HG03280 (cell line): ENCODE data around the gene NDE1.

Experiments used
- ATAC-seq: cut with Tn5 transposase; IDR thresholded peaks from one replicate; pipeline ENCODE4 v1.9.1; 2021; ENCODE audit warnings: mild to moderate bottlenecking, moderate library complexity; ENCODE audit not compliant: unreplicated experiment

NDE1 gene

DNA sequence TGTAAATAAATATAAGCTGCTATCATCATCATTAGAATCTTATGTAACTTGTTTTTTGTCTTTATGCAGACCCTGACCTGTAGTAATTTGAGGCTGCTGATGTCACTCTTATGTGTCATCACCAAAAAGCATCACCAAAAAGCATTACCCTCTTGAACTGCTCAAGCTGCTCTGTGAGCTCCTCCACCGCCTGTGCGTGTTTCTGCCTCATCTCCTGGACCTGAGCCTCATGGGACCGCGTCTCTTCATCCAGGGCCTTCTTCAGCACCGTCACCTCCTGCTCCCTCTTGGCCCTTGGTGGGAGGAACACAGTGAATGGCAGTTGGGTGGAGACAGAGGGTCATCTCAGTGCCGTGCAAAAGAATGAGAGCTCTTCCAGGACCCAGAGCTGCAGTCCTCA is 82.4 kb downstream of the NDE1 start:
- no peak for ATAC-seq

DNA sequence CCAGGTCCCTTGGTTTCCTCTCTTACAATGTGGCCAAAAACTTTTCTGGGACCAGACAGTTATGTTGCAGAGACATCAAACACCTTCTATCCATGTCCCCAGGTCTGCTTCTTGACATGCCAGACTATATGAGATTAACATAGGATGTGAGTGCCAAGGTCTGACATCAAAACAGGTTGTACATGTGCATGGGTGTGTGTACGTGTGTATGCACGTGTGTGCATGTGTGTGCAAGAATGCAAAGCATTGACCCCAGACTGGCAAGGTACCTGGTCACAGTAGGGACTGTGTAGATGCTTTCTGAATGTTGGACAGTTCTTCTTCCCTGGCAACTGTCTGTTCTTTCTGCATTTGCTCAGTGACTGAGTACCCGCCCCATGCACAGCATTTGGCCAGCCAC is 85.6 kb downstream of the NDE1 start:
- no peak for ATAC-seq

DNA sequence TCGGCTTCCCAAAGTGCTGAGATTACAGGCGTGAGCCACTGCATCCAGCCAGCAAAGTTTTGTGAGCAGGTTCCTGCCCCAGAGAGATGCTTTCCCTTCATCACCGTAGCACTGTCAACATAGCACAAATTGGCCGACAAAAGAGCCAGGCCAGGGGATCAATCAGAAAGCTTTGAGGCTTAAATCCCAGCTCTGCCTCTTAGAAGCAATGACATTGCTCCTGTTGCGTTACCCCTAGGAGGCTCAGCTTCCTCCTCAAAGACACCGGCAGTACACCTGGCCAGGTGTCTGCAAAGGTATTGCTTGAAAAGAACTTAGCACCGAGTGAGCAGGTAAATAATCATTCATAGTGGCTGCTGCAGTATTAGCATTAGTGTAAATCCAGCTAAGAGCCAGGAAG is 86.5 kb downstream of the NDE1 start:
- ATAC-seq = no peak

DNA sequence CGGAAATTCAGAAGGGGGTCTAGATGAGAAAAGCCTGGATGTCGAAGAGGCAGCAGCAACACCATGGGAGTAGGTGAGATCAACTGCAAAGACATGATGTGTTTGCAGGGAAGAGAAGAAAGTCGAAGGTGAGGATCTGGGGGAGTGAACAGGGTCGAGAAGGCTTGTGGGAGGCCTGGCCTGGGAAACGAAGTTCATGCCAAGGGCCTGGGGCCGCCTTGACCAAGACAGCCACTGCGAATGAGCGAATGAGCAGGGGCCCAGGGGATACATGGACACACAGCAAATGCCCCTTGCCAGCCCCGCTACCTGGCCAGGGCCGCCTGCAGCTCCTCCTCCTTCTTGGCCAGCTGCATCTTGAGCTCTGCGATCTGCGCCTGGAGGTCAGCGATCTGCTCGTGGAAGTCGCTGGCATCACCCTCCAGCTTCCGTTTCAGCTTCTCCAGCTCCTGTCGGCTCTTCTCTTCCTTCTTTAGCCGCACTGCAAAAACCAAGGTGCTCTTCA is 87.1 kb downstream of the NDE1 start:
- ATAC-seq = no peak

DNA sequence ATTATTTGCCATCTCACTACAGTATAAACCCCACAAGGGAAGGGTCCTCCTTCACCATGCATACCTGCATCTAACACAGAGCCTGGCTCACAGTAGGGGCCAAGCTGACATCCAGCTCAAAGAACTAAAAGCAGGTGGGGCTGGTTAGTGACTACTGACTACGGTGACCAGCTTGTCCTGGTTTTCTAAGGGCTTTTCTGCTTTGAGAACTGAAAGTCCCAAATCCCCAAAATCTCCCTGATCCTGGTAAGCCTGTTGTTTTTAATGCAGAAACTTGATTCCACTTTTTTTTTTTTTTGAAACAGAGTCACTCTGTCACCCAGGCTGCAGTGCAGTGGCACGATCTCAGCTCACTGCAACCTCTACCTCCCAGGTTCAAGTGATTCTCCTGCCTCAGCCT is 89.4 kb downstream of the NDE1 start:
- no peak for ATAC-seq

DNA sequence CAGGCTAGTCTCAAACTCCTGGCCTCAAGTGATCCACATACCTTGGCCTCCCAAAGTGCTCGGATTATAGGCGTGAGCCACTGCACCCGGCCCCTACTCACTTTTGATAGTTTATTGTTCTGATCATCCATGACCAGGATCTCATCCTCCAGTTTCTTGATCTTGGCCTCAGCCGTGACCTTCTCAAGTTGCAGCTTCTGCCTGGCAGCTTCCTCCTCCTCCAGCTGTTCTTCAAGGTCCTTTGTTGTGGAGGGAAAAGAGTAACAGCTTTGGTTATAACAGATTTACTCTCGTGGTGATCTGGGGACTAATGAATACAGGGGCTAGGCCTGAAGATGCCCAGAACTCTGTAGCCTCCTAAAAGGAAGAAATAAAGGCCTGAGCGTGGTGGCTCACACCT is 89.9 kb downstream of the NDE1 start:
- no peak for ATAC-seq

DNA sequence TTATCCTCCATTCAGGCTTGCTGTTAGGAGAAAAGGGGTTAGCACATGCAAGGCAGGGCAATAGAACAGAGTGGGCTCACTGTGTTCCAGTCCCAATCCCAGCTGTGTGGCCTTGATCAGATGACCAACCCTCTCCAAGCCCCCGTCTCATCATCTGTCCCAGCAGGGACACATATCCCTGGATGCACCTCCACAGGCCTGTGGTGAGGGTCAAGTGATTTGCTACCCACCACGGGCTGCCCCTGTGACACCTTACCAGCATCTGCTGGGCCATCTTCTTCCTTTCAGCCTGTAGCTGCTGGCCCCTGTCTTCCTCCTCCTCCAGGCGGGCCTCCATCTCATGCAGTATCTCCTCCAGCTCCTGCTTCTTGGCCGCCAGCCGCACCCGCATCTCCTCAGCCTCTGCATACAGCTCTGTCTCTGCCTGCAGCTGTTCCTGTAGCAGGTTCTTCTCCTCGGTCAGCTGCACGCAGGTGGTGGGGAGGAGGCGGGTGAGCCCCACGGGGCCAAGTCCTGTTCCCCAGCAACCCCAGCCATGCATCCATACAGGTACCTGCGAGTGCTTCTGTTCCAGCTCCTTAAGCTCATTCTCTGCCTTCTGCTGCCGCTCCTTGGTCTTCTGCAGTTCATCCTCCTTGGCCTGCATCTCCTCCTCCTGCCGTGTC is 91.3 kb downstream of the NDE1 start:
- no peak for ATAC-seq

DNA sequence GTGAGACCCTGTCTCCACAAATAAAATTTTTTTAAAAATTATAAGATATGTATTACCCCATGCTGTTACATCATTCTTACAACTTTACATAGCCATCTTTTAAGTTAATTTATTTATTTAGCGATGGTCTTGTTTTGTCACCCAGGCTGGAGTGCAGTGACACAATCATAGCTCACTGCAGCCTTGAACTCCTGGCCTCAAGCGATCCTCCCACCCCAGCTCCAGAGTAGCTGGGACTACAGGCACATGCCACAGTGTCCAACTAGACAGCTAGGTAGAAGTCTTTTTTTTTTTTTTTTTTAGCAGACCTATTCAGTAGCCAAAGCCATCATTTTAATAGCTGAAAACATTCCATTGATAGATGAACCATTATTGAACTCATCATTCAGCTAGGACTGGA is 92.7 kb downstream of the NDE1 start:
- no peak for ATAC-seq

DNA sequence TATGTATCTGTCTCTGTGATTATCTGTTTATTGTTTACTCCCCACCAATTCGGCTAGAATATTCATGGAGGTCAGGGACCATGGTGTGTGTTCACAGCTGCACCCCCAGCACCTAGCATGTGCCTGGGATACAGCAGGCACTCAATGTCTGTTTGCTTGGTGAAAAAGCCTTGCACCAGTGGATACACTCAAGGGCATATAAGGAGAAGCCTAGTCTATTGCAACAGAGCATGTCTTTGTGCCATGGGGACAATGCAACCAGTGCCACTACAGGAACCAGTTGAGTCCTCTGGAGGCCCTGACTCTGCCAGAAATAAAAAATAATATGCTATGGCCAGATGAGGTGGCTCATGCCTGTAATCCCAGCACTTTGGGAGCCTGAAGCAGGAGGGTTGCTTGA is 93.6 kb downstream of the NDE1 start:
- no peak for ATAC-seq

DNA sequence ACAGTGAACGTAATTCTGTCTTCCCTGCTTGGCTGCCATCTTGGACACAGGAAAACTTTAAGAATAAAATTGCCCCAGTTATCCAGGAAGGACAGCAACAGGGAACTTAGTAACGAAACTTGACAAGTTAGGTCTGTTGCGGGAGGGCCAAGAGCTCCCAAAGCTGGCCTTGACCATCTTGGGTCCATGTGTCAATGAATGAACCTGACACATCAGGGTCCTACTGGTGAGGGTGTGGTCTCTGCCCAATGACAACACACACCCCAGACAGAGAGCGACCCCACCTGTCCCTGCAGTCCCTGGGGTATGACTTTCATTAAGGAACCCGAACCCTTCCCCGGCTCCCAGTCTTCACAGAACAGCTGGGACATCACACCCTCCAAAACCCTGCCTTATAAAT is 96.3 kb downstream of the NDE1 start:
- ATAC-seq = no peak

DNA sequence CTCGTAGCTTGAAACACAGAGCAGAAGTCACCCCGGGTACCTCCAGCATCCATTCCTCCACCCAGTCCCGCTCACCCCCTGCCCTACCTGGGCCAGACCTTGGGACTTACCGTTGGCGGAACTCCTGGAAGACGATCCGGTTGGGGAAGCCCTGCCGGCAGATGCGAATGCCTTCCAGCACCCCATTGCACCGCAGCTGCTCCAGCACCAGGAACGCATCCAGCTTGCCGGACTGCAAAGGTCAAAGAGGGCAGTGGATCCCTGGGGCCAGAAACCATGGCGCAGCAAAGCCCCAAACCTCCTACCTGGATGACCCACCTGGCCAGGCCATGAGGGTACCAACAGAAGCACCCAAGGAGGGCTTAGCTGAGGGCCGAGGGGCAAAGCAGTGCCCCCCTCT is 97.9 kb downstream of the NDE1 start:
- no peak for ATAC-seq

DNA sequence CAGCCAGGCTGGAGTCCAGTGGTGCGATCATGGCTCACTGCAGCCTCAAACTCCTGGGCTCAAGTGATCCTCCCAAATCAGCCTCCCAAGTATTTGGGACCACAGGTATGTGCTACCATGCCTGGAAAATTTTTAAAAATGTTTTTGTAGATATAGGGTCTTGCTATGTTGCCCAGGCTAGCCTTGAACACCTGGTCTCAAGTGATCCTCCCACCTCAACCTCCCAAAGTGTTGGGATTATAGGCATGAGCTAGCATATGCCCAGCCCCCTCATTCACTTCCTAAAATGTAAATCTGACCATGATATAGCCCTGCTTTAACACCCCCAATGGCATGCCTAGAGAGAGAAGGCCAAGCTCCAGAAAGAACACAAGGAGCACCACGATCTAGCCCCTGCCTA is 98.6 kb downstream of the NDE1 start:
- ATAC-seq = no peak

DNA sequence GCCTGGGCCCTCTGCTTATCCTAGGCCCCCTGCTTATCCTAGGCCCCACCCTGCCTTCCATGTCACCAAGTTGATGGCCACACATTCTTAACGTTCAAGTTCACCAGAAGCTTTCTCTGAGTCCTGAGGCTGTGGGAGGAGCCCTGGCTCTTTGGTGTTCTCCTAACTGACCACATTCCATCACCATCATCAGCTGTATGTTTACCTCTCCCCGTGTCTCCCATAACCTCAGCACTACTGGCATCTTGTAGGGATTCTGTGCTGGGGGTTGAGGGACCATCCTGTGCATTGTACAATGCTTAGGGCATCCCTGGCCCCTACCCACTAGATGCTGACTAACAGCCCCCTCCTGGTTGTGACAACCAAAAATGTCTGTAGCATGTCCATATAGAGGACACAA is 99.3 kb downstream of the NDE1 start:
- no peak for ATAC-seq

DNA sequence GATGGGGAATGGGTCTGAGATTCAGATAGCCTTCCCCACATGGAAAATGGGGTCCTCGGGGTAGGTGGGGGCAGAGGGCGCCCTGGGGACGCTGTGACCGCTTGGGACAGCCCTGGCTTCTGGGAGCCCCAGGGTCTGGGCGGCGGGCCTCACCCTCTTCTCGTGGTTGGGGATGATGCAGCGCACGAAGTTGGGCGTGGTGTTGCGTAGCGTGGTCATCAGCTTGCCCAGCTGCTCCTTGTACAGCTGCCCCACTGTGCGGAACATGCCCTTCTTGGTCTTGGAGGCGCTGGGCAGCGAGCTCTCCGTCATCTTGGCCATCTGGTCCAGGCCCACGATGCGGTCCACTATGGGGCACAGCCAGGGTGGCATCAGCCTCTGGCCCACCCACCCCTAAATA is 99.9 kb downstream of the NDE1 start:
- no peak for ATAC-seq

DNA sequence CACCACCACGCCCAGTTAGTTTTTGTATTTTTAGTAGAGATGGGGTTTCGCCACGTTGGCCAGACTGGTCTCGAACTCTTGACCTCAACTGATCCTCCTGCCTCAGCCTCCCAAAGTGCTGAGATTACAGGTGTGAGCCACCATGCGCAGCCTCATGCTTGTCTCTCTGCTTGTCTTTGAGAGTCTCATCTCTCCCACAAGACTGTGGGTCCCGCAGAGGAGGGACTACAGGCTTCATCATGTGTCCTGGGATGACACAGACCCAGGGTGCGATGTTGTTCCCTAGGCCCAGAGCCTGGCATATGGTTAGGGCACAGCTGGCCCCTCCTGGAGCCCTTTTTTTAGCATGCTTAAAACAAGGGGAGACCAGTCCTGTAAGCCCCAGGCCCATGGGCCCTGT is 101.9 kb downstream of the NDE1 start:
- no peak for ATAC-seq

DNA sequence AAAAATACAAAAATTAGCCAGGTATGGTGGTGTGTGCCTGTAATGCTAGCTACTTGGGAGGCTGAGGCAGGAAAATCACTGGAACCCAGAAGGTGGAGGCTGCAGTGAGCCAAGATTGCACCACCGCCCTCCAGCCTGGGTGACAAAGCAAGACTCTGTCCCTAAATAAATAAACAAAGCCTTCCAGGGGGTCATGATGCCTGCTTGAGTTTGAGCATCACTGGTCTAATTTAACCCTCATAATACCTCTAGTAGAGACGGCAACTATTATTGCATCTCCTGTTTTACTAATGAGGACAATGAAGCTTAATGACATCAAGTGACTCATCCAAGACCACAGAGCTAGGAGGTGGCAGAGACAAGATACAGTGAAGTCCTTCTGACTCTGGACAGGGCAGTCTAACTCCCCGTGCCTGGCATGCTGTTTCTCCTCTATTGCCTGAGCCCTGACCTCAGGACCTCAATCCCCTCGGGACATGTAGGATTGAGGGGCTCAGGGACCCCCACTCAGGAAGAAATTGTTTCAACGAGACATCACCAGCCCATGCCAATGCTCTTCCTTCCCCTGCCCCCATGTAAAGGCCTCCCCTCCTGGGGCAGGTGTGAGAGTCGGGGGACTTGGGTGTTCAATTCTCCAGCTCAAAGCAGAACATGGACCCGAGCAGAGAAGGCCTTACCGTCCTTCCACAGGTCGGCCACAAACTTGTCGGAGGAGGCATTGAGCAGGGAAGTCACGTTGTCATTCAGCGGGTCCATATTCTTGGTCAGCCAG is 102.9 kb downstream of the NDE1 start:
- ATAC-seq = no peak

DNA sequence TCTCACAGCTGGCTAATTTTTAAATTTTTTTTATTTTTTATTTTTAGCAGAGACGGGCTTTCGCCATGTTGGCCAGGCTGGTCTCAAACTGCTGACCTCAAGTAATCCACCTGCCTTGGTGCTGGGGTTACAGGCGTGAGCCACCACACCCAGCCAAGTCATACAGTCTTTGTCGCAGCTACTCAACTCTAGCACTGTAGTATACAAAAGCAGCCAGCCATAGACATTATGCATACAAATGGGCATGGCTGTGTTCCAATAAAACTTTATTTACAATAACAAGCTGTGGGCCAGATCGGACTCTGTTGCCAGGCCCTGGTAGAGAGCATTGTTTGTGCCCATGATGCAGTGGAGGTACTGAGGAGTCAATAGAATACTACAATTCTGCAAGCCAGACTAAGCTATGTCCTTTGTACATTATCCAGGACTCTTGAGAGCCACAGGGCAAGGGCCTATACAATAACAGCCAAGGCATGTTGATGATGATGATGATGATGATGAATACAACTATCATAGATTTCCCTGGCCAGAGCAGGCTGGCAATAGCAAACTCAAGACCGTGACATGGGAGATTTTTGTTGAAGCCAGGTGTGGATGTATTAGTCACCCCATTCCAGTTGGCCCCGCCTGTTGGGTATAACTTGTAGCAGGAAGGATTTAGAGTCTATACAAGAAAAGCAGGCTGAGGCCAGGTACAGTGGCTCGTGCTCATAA is 104.9 kb downstream of the NDE1 start:
- no peak for ATAC-seq

DNA sequence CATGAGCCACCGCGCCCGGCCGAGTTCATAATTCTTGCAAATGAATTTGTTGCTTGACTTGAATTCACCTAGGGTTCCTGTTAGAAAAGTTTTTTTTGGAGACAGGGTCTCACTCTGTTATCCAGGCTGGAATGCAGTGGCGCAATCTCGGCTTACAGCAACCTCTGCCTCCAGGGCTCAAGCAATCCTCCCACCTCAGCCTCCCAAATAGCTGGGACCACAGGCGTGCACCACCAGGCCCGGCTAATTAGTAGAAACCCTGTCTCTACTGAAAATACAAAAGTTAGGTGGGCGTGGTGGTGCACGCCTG is 107.0 kb downstream of the NDE1 start:
- no peak for ATAC-seq

DNA sequence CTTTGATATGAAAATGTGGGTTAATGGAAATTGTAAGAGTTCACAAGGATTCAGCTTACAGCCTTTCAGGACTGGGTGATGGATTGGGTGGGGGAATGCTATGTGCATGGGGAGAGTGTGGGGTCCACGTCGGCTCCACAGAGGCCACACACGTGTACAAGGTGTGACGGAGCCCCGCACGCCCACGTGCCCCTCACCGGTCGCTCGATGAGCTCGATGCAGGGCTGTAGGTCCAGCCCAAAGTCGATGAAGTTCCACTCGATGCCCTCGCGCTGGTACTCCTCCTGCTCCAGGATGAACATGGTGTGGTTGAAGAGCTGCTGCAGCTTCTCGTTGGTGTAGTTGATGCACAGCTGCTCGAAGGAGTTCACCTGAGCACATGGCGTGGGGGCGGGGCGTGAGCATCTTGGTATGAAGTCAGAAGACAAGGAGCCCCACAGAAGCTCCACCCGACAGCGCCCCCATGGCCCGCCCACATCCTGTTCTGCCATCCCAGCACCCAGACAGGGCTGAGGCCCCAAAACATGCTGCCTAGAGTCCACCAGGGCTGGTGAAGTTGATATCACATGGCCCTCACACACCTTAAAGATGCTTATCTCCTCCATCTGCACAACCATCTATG is 107.7 kb downstream of the NDE1 start:
- ATAC-seq = no peak

DNA sequence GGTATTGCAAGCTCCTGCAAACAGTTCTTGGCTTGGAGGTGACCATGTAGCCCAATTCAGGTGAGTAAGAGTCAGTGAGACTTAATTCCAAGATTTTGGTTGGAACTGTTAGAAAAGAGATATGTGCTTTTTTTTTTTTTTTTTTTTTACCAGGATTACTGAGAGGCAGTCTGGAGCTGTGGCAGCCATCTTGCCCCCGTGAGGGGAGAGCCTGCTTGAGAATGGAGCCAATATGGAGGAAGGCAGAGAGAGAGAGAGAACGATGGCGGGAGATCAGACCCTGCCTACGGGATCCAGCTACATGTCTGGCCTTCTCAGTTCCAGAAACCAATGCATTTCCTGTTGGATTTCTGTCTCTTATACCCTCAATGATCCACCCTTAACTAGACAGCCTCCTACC is 109.0 kb downstream of the NDE1 start:
- ATAC-seq = no peak

DNA sequence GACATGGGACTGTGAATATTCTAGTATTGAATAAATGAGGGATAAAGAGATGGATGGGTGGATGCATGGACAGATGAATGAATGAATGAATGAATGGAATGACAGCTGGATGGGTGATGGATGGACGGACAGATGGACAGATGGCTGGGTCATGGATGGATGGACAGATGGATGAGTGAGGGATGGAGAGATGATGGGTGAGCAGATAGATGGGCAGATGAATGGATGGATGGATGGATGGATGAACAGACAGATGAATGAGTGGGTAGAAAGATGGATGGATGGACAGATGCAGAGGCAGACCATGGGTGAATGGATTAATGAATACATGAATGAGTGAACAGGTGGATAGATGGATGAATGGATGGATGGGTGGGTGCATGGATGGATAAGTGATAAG is 110.1 kb downstream of the NDE1 start:
- no peak for ATAC-seq

DNA sequence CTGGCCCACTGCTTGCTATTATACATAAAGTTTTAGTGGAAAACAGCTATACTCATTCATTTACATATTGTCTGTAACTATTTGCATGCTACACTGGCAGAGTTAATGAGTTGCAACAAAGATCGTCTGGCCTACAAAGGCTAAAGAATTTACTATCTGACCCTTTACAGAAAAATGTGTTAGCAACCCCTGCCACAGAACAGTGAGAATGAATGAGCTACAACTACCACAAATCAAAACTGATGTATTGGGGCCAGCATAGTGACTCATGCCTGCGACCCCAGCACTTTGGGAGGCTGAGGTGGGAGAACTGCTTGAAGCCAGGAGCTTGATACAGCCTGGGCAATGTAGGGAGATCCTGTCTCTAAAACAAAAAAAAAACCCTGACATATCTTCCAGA is 114.1 kb downstream of the NDE1 start:
- no peak for ATAC-seq
